Retinal pigment epithelial cell (primary cell): Measurements from ENCODE around the gene NTPCR.
A peak's percentile ranks its signal among the peaks of the same experiment; 100 is the strongest.

Source experiments
- DNase-seq: peaks from one replicate; pipeline ENCODE4 v3.0.0-alpha.2; 2010; ENCODE audit warnings: low read depth
- H3K4me3 ChIP-seq: 2 replicates; pipeline ENCODE4 v1.5.1; 2011; ENCODE audit warnings: mild to moderate bottlenecking, low read length, control low read depth, moderate library complexity
- CTCF ChIP-seq: conservative IDR thresholded peaks from 2 replicates; pipeline ENCODE4 v1.5.1; 2011; ENCODE audit warnings: low read depth, low read length, control low read depth, inconsistent platforms

The NTPCR gene

GRCh38 chr1:233025157-233025556, 74.7 kb downstream of the NTPCR start:
- DNase-seq: no peak
- peak; percentile 76 for TF ChIP-seq CTCF
- no peak overlapping the region for H3K4me3 ChIP-seq

GRCh38 chr1:233025567-233025966, 75.2 kb downstream of the NTPCR start:
- no peak for DNase-seq
- TF ChIP-seq CTCF: no peak
- H3K4me3 ChIP-seq: no peak overlapping the region

GRCh38 chr1:233027046-233027445, 76.6 kb downstream of the NTPCR start:
- TF ChIP-seq CTCF: no peak
- no peak overlapping the region for H3K4me3 ChIP-seq
- no peak for DNase-seq

DNA sequence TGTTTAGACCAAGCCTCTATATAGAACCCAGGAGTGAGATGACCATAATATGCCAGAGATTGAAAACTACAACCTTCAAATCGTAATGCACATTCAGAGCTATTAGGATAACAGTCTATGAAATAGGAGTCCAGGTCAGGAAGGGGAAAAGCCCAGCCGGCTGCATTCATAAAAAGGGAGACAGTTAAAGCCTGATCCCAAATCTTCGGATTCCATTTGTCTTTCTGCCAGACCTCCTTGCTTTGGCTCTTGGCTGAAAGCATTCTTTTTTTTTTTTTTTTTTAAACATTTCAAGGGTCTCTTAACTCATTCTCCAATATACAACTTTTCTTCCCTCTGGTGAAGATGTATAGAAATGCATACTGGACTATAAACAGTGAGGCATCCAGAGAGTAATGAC, 81.1 kb downstream of the NTPCR start:
- no peak overlapping the region for H3K4me3 ChIP-seq
- TF ChIP-seq CTCF: no peak
- no peak for DNase-seq

- no peak for DNase-seq
- H3K4me3 ChIP-seq: no peak overlapping the region
- no peak for TF ChIP-seq CTCF
These were observed 82.5 kb downstream of the NTPCR start for GRCh38 chr1:233032916-233033315.

DNA sequence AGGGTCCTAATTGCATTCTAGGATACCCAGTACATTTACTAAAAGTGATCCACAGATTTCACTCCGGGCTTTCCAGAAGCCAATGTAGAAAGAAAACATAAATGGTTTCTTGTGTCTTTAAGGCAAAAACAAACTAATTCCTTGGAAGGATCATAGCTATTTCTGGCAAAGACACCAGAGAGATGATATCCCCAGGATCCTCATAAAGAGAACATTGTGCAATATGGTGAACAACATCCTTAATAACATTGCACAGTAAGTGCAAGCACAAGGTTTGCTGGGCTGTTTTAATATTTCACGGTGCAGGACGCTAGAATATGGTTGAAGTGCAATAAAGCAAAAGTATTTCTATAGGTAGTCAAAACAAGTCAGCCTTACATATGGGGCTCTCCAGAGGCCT, 83.0 kb downstream of the NTPCR start:
- no peak for TF ChIP-seq CTCF
- no peak overlapping the region for H3K4me3 ChIP-seq
- no peak for DNase-seq
